Choroid plexus epithelial cell (primary cell): ENCODE measurements around the gene ATP1B2.

Source experiments
- DNase-seq: peaks from one replicate; pipeline ENCODE4 v3.0.0-alpha.2; 2010; ENCODE audit warnings: low read depth
- H3K4me3 ChIP-seq: 2 replicates; pipeline ENCODE4 v1.5.1; 2011; ENCODE audit warnings: low read depth, mild to moderate bottlenecking, control low read depth, low read length, moderate library complexity
- TF ChIP-seq, protein P1 (sequence below): conservative IDR thresholded peaks from 2 replicates; pipeline ENCODE4 v1.5.1; 2011; ENCODE audit warnings: low read depth, mild to moderate bottlenecking, control low read depth, inconsistent platforms, low read length, moderate library complexity

The ATP1B2 gene

DNA sequence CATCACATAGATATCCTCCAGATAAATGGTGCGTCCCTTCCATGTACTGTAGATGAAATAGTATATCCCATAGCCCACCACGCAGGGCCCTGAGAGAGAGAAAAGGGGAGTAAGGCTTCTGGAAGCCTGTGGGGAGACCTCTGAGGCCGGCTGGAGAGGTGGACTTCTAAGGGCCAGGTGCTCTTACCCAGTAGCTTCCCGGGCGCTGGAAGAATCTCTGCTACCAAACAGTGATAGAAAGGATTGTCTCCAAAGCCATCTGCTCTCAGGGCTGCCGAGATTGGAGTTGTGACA, 23.8 kb upstream of the ATP1B2 start:
- DNase-seq: no peak
- TF ChIP-seq, protein P1, sequence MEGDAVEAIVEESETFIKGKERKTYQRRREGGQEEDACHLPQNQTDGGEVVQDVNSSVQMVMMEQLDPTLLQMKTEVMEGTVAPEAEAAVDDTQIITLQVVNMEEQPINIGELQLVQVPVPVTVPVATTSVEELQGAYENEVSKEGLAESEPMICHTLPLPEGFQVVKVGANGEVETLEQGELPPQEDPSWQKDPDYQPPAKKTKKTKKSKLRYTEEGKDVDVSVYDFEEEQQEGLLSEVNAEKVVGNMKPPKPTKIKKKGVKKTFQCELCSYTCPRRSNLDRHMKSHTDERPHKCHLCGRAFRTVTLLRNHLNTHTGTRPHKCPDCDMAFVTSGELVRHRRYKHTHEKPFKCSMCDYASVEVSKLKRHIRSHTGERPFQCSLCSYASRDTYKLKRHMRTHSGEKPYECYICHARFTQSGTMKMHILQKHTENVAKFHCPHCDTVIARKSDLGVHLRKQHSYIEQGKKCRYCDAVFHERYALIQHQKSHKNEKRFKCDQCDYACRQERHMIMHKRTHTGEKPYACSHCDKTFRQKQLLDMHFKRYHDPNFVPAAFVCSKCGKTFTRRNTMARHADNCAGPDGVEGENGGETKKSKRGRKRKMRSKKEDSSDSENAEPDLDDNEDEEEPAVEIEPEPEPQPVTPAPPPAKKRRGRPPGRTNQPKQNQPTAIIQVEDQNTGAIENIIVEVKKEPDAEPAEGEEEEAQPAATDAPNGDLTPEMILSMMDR: no peak
- peak overlapping the region; percentile 89 for H3K4me3 ChIP-seq

DNA sequence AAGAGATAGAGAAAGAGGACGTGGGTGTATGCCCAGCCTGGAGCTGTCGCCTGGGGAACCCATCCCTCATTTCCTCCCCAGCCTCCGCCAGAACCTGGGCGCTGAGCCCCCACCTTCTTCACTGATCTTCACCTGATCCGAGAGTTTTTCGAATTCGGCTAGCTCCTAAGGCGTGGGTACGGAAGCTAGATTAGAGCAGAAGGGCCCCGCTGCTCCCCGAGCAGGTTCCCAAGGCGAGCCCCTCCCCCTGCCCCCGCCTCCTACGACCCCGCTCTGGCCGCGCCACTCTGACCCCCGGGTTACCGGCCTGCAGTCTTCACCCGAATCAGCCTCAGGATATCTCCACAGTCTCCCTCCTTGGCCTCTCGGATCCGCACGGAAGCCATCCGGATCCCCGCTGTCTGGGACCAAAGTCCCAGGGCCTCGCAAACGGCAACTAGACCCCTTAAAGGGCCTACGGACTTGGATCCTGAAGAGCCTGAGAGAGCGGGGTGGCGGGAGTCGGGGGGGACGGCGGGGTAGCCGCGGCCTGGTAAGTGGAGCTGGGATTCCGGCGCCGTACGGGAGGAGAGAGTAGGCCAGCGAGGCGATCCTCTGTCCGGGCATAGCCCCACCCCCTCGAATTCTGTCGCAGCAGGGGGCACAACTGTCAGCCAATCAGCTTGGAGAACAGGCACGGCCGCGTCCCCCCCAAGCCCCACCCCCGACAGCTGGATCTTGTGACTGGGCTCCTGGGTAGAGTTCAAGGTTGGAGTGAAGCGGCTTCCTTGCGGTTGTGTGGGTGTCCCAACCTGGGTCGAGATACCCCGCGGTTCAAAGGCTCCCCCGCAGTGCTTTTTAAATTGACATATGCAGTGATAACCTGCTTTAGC, 23.2 kb upstream of the ATP1B2 start, which contains the start of gene SAT2:
Gene SAT2 (minus strand): TSS at position 572 of the 872 bp plus-strand sequence. CDS start 186 bp downstream, at position 386.
- TF ChIP-seq, protein P1: no peak
- peak within 1 kb of the TSS; percentile 89 for H3K4me3 ChIP-seq
- DNase-seq: peak; percentile 97

DNA sequence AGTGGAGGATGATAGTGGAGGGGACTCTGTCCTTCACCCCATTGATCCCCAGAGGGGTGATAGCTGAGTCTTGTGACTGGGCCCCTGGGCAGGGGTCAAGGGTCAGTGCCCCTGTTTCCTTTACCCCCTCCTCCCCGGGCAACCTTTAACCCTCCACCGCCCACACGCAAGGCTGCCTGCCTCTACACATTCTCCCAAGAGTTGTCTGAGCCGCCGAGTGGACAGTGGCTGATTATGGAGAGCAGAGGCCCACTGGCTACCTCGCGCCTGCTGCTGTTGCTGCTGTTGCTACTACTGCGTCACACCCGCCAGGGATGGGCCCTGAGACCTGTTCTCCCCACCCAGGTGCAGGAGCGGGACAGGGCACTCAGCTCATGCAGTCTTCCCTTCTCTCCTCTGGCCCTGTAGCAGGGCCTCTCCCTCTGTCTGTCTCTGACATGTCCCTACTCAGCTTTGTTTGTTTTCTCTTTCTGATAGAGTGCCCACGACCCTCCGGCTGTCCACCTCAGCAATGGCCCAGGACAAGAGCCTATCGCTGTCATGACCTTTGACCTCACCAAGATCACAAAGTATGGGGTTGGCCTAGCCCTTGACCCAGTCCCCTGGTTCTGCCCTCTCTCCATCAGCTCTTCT, 20.7 kb upstream of the ATP1B2 start, which contains the start of gene SHBG:
Gene SHBG (plus strand): TSS at position 197 of the 633 bp plus-strand sequence. CDS start 38 bp downstream, at position 235.
- TF ChIP-seq, protein P1: no peak
- no peak for DNase-seq
- H3K4me3 ChIP-seq: no peak within 1 kb of the TSS

DNA sequence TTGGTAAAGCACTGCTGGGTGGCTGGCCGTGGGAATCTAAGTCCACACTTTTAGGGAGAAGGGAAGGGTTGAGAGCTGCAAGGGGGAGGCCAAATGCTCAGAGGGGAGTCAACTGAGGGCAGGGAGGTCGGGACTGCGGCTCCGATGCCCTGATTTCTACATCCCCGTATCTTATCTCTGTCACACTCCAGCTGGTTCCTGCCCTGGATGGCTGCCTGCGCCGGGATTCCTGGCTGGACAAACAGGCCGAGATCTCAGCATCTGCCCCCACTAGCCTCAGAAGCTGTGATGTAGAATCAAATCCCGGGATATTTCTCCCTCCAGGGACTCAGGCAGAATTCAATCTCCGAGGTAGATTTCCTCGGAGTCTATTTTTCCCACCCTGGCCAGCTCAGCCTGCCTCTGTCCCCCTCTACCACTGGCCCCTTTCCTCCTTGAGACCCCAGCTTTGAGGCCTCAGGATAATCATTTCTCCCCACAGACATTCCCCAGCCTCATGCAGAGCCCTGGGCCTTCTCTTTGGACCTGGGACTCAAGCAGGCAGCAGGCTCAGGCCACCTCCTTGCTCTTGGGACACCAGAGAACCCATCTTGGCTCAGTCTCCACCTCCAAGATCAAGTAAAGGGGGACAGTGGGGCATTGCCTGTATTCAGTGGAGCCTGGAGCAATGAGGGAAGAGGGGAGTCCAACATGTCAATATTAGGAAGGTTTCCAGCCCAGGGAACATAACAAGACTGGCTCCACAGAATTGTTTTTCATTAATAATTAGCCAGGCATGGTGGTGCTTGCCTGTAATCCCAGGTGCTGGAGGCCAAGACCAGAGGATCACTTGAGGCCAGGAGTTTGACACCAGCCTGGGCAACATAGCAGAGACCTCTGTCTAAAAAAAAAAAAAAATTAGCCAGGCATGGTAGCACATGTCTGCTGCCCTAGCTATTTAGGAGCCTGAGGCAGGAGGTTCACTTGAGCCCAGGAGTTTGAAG, 19.0 kb upstream of the ATP1B2 start:
- no peak overlapping the region for H3K4me3 ChIP-seq
- no peak for DNase-seq
- TF ChIP-seq, protein P1: no peak

DNA sequence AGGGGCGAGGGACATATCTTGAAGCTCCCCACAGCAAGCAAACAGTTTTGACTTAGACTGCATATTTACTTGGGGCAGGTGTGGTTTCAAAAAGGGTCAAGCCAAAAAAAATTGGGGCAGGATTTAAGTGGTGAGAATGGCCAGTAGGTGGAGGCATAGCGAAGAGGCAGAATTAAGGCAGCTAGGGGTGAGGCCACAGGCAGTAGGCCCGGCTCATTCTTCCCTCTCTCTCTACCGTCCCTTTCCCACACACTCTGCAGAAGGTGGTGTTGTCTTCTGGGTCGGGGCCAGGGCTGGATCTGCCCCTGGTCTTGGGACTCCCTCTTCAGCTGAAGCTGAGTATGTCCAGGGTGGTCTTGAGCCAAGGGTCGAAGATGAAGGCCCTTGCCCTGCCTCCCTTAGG, 18.2 kb upstream of the ATP1B2 start:
- TF ChIP-seq, protein P1: peak; percentile 79
- H3K4me3 ChIP-seq: no peak overlapping the region
- peak; percentile 75 for DNase-seq

GRCh38 chr17:7633093-7633492, 17.6 kb upstream of the ATP1B2 start:
- DNase-seq: no peak
- H3K4me3 ChIP-seq: no peak overlapping the region
- TF ChIP-seq, protein P1: peak; percentile 9
